ENCODE results near the gene CRIP1. TPM values are rescaled to one million over a fixed set of nuclear protein-coding genes. Genes with fewer than 3 reads are reported as not detected.

Gene CRIP1
- total and polyA plus RNA-seq, 2 experiments from 2014 or later: 0.80 to 8.4 TPM

- DNase-seq (ENCODE audit: low spot score): no peak
- H3K27ac ChIP-seq (ENCODE audit: low read depth): no peak overlapping the region
- no peak overlapping the region for H3K27ac Mint-ChIP-seq
- no peak for ATAC-seq
- H3K4me2 ChIP-seq: no peak overlapping the region
- no peaks in the 10 kb centered on the region for H3K36me3 Mint-ChIP-seq (ENCODE audit: low read depth)
- H3K4me3 ChIP-seq: no peak overlapping the region
- no peaks in the 10 kb centered on the region for H3K79me2 ChIP-seq (replicated peaks; ENCODE audit: insufficient read depth)
- H3K9me3 Mint-ChIP-seq: no peaks in the 10 kb centered on the region
- peaks cover 29% of the 10 kb centered on the region for H3K27me3 ChIP-seq (ENCODE audit: insufficient read depth)
- H3K36me3 ChIP-seq (ENCODE audit: insufficient read depth): no peaks in the 10 kb centered on the region
- TF ChIP-seq CTCF (conservative IDR thresholded peaks at IDR 0.05; ENCODE audit: low read depth in 2 of 2) (0 out of 4 replicates have a peak, but pooled peaks of 1 of the 2 experiments have one; percentile 8), ETS1 (IDR thresholded peaks at IDR 0.05) (no peak), ZNF114 (CRISPR knock-in tag; IDR thresholded peaks at IDR 0.05) (no peak), NANOG (IDR thresholded peaks at IDR 0.05; ENCODE audit: borderline replicate concordance) (no peak)
- H3K4me1 Mint-ChIP-seq: peaks cover 8% of the 10 kb centered on the region
- no peak overlapping the region for H2AFZ ChIP-seq
- H3K4me1 ChIP-seq (ENCODE audit: insufficient read depth): peaks cover 18% of the 10 kb centered on the region; the same call in 1 of the 2 replicates
- H3K27me3 Mint-ChIP-seq (ENCODE audit: insufficient read depth, low read depth, poor library complexity): peaks cover 33% of the 10 kb centered on the region
- peaks cover 9% of the 10 kb centered on the region; the same call in 1 of the 2 replicates for H3F3A ChIP-seq (replicated peaks; ENCODE audit: low read depth)
- H3K4me3 Mint-ChIP-seq: no peak overlapping the region
- H3K9me2 ChIP-seq (ENCODE audit: insufficient read depth): no peaks in the 10 kb centered on the region
- no peaks in the 10 kb centered on the region; the same call in 1 of the 2 replicates for H4K20me1 ChIP-seq (replicated peaks; ENCODE audit: insufficient read depth)
Observed at GRCh38 chr14:105472486-105472991, 14.1 kb upstream of the CRIP1 start.

- Mint-ChIP-seq H3K9me3 (no peaks in the 10 kb centered on the region), H3K27ac (no peak overlapping the region), H3K4me1 (peaks cover 8% of the 10 kb centered on the region), H3K27me3 (ENCODE audit: insufficient read depth, low read depth, poor library complexity) (peaks cover 37% of the 10 kb centered on the region), H3K36me3 (ENCODE audit: low read depth) (no peaks in the 10 kb centered on the region), H3K4me3 (peak overlapping the region; percentile 59; the same call in 1 of the 3 replicates)
- no peak for ATAC-seq
- peaks cover 18% of the 10 kb centered on the region; the same call in 1 of the 2 replicates for H3K4me1 ChIP-seq (ENCODE audit: insufficient read depth)
- H3K36me3 ChIP-seq (ENCODE audit: insufficient read depth): no peaks in the 10 kb centered on the region
- H3K4me3 ChIP-seq: peak overlapping the region; percentile 56
- H2AFZ ChIP-seq: no peak overlapping the region
- H3K27ac ChIP-seq (ENCODE audit: low read depth): no peak overlapping the region
- H3K4me2 ChIP-seq: peak overlapping the region; percentile 84
- H3F3A ChIP-seq (replicated peaks; ENCODE audit: low read depth): peaks cover 9% of the 10 kb centered on the region; the same call in 1 of the 2 replicates
- TF ChIP-seq NANOG (IDR thresholded peaks at IDR 0.05; ENCODE audit: borderline replicate concordance): no peak
- no peak for TF ChIP-seq EZH2phosphoT487 (IDR thresholded peaks at IDR 0.05; ENCODE audit: unreplicated experiment)
- H4K20me1 ChIP-seq (replicated peaks; ENCODE audit: insufficient read depth): no peaks in the 10 kb centered on the region; the same call in 1 of the 2 replicates
- no peaks in the 10 kb centered on the region for H3K79me2 ChIP-seq (replicated peaks; ENCODE audit: insufficient read depth)
- peaks cover 34% of the 10 kb centered on the region for H3K27me3 ChIP-seq (ENCODE audit: insufficient read depth)
- no peaks in the 10 kb centered on the region for H3K9me2 ChIP-seq (ENCODE audit: insufficient read depth)
- no peak for DNase-seq (ENCODE audit: low spot score)
Observed at GRCh38 chr14:105473033-105473676, 13.5 kb upstream of the CRIP1 start.

Measured in GM23338 (cell line).